GM18517 (cell line): ENCODE measurements around the gene RAI1.

Source experiments
- ATAC-seq: cut with Tn5 transposase; IDR thresholded peaks from one replicate; pipeline ENCODE4 v1.9.1; 2021; ENCODE audit warnings: mild to moderate bottlenecking, moderate library complexity; ENCODE audit not compliant: unreplicated experiment

The RAI1 gene

GRCh38 chr17:17840751-17841591, 159.7 kb downstream of the RAI1 start:
- ATAC-seq, result no peak

- ATAC-seq, result no peak
Measured at GRCh38 chr17:17841601-17842025, 160.4 kb downstream of the RAI1 start.

- ATAC-seq, result no peak
Measured at GRCh38 chr17:17842111-17842876, 161.0 kb downstream of the RAI1 start.

- ATAC-seq, result no peak
Measured at GRCh38 chr17:17843096-17843495, 161.8 kb downstream of the RAI1 start.

GRCh38 chr17:17844079-17844478, 162.8 kb downstream of the RAI1 start:
- ATAC-seq, result no peak

- no peak for ATAC-seq
Measured at GRCh38 chr17:17844500-17844899, 163.2 kb downstream of the RAI1 start.

- ATAC-seq, result no peak
Measured at GRCh38 chr17:17845046-17845775, 164.0 kb downstream of the RAI1 start.

GRCh38 chr17:17846003-17846402, 164.7 kb downstream of the RAI1 start:
- no peak for ATAC-seq

- ATAC-seq, result no peak
Measured at GRCh38 chr17:17846645-17847044, 165.4 kb downstream of the RAI1 start.

GRCh38 chr17:17847118-17847689, 165.9 kb downstream of the RAI1 start:
- no peak for ATAC-seq

GRCh38 chr17:17847726-17848125, 166.5 kb downstream of the RAI1 start:
- no peak for ATAC-seq

GRCh38 chr17:17848311-17849082, 167.2 kb downstream of the RAI1 start:
- no peak for ATAC-seq

- no peak for ATAC-seq
Measured at GRCh38 chr17:17849147-17849820, 168.0 kb downstream of the RAI1 start.

GRCh38 chr17:17849845-17850373, 168.7 kb downstream of the RAI1 start:
- no peak for ATAC-seq

- ATAC-seq, result no peak
Measured at GRCh38 chr17:17851103-17852002, 170.1 kb downstream of the RAI1 start.

GRCh38 chr17:17852930-17853329, 171.7 kb downstream of the RAI1 start:
- no peak for ATAC-seq

- ATAC-seq, result no peak
Measured at GRCh38 chr17:17853811-17854447, 172.7 kb downstream of the RAI1 start.

- no peak for ATAC-seq
Measured at GRCh38 chr17:17855976-17856375, 174.7 kb downstream of the RAI1 start.
